ENCODE measurements around the gene ZNF341.

Gene ZNF341

DNA sequence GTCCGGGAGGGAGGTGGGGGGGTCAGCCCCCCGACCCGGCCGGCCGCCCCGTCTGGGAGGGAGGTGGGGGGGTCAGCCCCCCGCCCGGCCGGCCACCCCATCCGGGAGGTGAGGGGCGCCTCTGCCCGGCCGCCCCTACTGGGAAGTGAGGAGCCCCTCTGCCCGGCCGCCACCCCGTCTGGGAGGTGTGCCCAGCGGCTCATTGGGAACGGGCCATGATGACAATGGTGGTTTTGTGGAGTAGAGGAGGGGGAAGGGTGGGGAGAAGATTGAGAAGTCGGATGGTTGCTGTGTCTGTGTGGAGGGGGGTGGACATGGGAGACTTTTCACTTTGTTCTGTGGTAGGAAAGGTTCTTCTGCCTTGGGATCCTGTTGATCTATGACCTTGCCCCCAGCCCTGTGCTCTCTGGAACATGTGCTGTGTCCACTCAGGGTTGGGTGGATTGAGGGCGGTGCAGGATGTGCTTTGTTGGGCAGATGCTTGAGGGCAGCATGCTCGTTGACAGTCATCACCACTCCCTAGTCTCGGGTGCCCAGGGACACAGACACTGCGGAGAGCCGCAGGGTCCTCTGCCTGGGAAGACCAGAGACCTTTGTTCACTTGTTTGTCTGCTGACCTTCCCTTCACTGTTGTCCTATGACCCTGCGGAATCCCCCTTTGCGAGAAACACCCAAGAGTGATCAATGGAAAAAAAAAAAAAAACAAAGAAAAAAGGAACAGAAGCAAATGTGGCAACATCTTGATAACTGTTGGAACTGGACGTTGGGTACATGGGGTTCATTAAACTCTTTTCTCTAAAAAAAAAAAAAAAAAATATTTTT is 30.0 kb upstream of the ZNF341 start:
- no peak for DNase-seq (ENCODE audit: low read depth in 2 of 2)

- DNase-seq (ENCODE audit: low read depth in 2 of 2): no peak
These were observed 28.9 kb upstream of the ZNF341 start for GRCh38 chr20:33702861-33703260.

GRCh38 chr20:33703498-33704137 is 28.2 kb upstream of the ZNF341 start:
- DNase-seq (ENCODE audit: low read depth in 2 of 2): no peak

DNA sequence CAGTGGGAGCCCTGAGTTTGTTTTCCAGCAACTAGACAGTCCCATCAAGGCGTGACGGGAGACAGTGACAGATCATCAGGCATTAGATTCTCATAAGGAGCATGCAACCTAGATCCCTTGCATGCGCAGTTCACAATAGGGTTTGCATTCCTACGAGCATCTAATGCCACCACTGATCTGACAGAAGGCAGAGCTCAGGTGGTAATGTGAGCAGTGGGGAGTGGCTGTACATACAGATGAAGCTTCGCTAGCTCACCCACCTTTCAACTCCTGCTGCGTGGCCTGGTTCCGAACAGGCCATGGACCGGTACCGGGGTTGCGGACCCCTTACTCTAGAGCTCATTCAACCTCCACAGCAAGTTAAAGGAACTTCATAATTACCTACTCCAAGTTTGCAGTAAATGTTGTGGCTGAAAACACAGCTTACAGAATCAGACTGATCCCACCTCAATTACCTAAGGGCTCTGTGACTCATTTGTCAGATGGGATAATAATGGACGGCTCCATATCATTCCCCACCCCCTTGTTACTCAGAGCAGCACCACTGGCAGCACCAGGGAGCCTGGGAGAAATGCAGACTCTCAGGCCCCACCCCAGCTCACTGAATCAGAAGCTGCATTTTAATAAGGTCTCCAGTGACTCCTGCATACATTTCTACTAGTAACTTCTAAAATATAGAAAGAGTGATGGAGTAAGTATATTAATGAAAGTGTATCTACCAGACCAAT is 27.4 kb upstream of the ZNF341 start:
- no peak for DNase-seq (ENCODE audit: low read depth in 2 of 2)

DNA sequence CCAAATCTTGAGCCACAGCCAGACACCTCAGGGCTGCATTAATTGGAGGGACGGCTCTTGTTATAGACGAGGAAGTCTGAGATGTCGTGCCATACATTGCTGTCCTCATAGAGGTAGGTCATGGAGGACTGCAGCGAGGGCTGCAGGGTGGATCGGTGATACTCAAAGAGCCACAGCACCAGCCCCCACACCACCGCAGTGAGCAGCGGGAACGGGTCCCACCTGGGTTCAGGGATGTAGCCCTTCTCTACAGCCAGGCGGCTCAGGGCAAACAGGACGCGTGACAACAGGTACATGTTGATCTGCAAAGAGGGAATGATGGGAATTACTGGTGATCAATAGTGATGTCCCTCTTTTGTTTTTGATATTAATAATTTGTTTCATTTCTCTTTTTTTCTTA is 24.1 kb upstream of the ZNF341 start:
- DNase-seq (ENCODE audit: low read depth in 2 of 2): no peak

- DNase-seq (ENCODE audit: low read depth in 2 of 2): no peak
These were observed 22.4 kb upstream of the ZNF341 start for GRCh38 chr20:33709398-33709797.

GRCh38 chr20:33709905-33710541 is 21.8 kb upstream of the ZNF341 start:
- no peak for DNase-seq (ENCODE audit: low read depth in 2 of 2)

GRCh38 chr20:33710681-33711445 is 20.9 kb upstream of the ZNF341 start:
- DNase-seq (ENCODE audit: low read depth in 2 of 2): no peak

- DNase-seq (ENCODE audit: low read depth in 2 of 2): no peak
These were observed 20.4 kb upstream of the ZNF341 start for GRCh38 chr20:33711446-33711738.

GRCh38 chr20:33713865-33714367 is 17.9 kb upstream of the ZNF341 start:
- DNase-seq (ENCODE audit: low read depth in 2 of 2): no peak

GRCh38 chr20:33716498-33716897 is 15.3 kb upstream of the ZNF341 start:
- DNase-seq (ENCODE audit: low read depth in 2 of 2): no peak

DNA sequence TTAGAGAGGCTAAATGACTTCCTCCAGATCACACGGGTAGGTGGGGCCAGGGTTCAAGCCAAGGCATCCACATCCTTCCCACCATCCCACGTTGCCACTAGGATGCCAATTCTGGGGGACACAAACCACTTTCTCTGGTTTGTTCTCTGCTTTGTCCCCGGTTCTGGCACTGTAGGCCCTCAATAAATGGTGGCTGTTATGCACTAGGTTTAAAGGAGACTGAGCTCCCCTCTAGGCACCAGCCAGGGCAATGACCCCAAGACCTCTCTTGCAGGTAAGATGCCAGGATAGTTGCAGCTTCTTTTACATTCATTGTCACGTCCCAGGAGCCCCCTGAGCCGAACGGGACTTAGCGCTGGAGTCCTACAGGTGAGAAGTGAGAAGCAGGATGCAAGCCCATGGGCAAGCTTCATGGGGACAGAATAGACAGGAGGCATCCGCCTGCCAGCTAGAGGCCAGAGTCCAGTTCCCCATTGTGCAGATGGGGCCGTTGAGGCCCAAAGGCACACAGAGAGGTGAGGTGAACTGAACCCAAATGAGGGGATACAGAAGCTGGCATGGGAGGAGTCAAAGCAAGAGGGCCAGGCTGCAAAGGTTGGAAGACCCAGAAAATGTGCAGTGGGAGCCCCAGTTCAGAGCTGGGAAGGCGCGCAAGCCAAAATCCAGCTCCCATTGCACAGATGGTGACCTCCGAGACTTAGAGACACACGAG is 12.4 kb upstream of the ZNF341 start:
- no peak for DNase-seq (ENCODE audit: low read depth in 2 of 2)

GRCh38 chr20:33719989-33720709 is 11.6 kb upstream of the ZNF341 start, which contains the start of gene PXMP4:
Gene PXMP4 (minus strand): TSS chr20:33720310. CDS start chr20:33720207, 103 bp downstream.
- peak; percentile 65 to 67 for DNase-seq (ENCODE audit: low read depth in 2 of 2)

- DNase-seq (ENCODE audit: low read depth in 2 of 2): no peak
These were observed 10.2 kb upstream of the ZNF341 start for GRCh38 chr20:33721391-33722140.

DNA sequence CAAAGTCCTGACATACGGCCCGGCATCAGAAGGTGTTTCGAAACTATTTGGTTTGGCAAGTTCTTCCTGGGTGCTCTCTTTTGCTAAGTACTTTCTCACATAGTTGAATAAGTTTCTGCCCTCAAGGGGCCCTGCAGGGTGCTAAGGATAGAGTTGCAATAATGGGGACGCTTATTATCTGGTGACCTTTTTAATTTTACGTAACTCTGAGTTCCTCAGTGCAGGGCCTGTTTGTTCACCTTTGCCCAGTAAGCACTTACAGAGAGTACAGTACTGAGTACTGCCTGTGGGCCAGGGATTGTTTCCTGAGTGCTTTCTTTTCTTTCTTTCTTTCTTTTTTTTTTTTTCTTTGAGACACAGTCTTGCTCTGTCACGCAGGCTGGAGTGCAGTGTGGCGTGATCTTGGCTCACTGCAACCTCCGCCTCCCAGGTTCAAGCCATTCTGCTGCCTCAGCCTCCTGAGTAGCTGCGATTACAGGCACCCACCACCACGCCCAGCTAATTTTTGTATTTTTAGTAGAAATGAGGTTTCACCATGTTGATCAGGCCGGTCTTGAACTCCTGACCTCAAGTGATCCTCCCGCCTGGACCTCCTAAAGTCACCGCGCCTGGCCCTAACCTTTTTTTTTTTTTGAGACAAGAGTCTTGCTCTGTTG is 7.2 kb upstream of the ZNF341 start:
- no peak for DNase-seq (ENCODE audit: low read depth in 2 of 2)

DNA sequence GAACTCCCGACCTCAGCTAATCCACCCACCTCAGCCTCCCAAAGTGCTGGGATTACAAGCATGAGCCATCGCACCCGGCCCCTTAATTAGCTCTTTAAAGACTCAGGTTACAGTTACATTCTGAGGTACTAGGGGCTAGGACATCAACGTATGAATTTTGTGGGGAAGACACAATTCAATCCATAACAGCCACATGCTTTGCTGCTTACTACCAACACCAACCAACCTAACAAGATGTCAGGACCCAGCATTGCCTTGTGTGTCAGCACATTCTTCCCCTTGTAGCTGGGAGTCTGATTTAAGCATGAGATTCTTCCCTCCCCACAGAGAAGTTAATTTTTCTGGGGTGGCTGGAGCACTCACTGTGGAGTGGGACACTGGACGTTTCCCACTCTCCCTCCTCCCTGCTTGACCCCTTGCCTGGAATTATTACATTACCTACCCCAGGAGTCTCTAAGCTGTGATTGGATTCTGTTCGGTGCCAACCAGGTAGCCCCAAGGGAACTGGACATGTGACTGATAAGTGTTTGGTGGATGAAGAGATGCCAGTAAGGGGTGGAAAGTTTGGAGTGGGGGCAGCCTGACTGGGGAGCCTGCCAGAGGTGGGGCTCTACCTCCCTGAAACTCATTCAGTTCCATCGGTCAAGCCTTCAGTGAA is 6.1 kb upstream of the ZNF341 start:
- DNase-seq (ENCODE audit: low read depth in 2 of 2): no peak

DNA sequence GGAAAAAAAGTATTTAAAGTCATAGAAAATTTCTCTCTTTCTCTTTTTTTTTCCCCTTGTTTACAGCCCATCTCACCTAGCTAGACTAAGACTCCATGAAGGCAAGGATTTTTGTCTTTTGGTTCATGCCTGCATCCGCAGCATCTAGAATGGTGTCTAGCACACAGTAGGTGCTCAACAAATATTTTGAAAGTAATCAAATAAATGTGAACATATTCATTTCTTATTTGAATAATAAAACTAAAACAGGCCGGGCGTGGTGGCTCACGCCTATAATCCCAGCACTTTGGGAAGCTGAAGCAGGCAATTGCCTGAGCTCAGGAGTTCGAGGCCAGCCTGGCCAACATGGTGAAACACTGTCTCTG is 4.7 kb upstream of the ZNF341 start:
- no peak for DNase-seq (ENCODE audit: low read depth in 2 of 2)

DNA sequence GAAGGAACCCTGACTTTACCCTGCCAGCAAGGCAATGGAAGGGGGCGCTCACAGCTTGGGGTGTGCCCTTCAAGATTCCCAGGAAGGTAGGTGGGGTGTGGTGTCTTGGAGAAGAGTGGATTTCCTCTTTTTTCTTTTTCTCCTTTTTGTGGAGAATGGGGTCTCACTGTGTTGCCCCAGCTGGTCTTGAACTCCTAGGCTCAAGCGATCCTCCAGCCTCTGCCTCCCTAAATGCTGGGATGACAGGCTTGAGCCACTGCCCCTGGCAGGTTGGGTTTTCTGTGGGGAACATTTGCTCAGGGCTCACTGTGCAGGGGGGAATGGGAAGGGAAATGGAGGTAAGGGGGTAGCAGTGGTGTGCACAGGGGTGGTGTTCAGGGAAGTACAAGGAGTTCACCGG is 4.0 kb upstream of the ZNF341 start:
- DNase-seq (ENCODE audit: low read depth in 2 of 2): no peak
